Pancreas (tissue), 10 donors: ENCODE results near the gene KLF18. TPM values are rescaled to one million over a fixed set of nuclear protein-coding genes. Genes with fewer than 3 reads are reported as not detected.
"Not testable (repeated sequence)": the region's sequence is repeated elsewhere in the genome, so short reads cannot be mapped to it uniquely, and the experiment has no call there.

Source experiments
- ATAC-seq, 4 donors: fragments of 200-7000 bp; cut with Tn5 transposase; one replicate each; pipeline versions ENCODE4 v1.8.0 to v1.9.1; 2020; ENCODE audit warnings: mild to moderate bottlenecking in 4 of 4, moderate library complexity in 4 of 4
- DNase-seq, 6 donors: peaks; one replicate each; pipeline ENCODE4 v3.0.0-alpha.2; 2020
- FAIRE-seq: peaks from 2 replicates; lab custom pipeline; 2012; peaks lifted over from hg19 to GRCh38; lab: Jason Lieb, UNC
- H3K27ac ChIP-seq, 4 donors: fragments of 200-600 bp; sonication (generic); 1 replicate in 3 of 4; 2 replicates in 1 of 4; pipeline versions ENCODE4 v1.5.0 to v1.8.0; 2020
- H3K27me3 ChIP-seq, 4 donors: fragments of 200-600 bp; one replicate each; pipeline ENCODE4 v1.8.0; 2021
- H3K36me3 ChIP-seq, 3 donors: fragments of 200-600 bp; sonication (generic) in 1 of 3; one replicate each; pipeline versions ENCODE4 v1.5.0 to v1.8.0; 2020 to 2021
- H3K4me1 ChIP-seq, 3 donors: fragments of 200-600 bp; one replicate each; pipeline ENCODE4 v1.8.0; 2021
- H3K4me3 ChIP-seq, 4 donors: fragments of 200-600 bp; sonication (generic) in 2 of 4; one replicate each; pipeline versions ENCODE4 v1.5.0 to v1.8.0; 2020 to 2021
- H3K9me3 ChIP-seq, 4 donors: fragments of 200-600 bp; one replicate each; pipeline ENCODE4 v1.8.0; 2021
- WGBS, 2 donors: extraction: QIAGEN DNeasy Blood & Tissue Kit; methylation state at CpG; one replicate each; pipeline ENCODE4 v1.1.7; 2013; 5-methylcytosine and 5-hydroxymethylcytosine counted together
- intact Hi-C, 3 donors: fragments of 100-400 bp; cut with DNase I; formaldehyde crosslinking; loops; one replicate each; pipeline versions ENCODE4 v1.11.1 to v1.14.2; 2022
- polyA plus RNA-seq, 2 donors: library from polyadenylated mRNA; stranded (reverse); fragments of 200-250 nt; gene quantifications; one replicate each; pipeline ENCODE4 v1.2.3, GENCODE V29; 2013
- total RNA-seq, 6 donors: library from RNA; stranded (reverse); fragmentation: NEBNext Ultra II Directional in 4 of 6; extraction: Animal tissue kit (Norgen Biotek cat#: 25700) in 4 of 6; gene quantifications; one replicate each; pipeline versions ENCODE4 v1.2.1 to v1.2.4, GENCODE V29; 2021 to 2023
- TF ChIP-seq, protein P1 (sequence below), 4 donors: fragments of 200-600 bp; sonication (generic) in 3 of 4; IDR thresholded peaks; one replicate each; pipeline versions ENCODE4 v1.5.0 to v1.8.0; 2021; ENCODE audit warnings: antibody characterized with exemption in 4 of 4
- donor health status: healthy with polysubstance abuse.
- donor health status: DM: no; HTN: no; CAD: no; lungs with moderate emphysema.
- donor health status: DM: no; HTN: no; CAD: no.
- donor health status: control.
- donor health status: control.
- donor health status: Bipolar disorder and iron deficiency.
- donor health status: DM: yes; HTN: yes; CAD: no.
- donor health status: DM: no; HTN: no; CAD: no.
- donor health status: DM: no; HTN: no; CAD: no.
- donor health status: DM: yes; HTN: yes; CAD: no.

Gene KLF18
- total and polyA plus RNA-seq, 8 donors = not detected

- H3K27ac ChIP-seq = no peak overlapping the region
- no peaks in the 10 kb centered on the region for H3K9me3 ChIP-seq
- intact Hi-C loops = no loop called here
- TF ChIP-seq, protein P1, sequence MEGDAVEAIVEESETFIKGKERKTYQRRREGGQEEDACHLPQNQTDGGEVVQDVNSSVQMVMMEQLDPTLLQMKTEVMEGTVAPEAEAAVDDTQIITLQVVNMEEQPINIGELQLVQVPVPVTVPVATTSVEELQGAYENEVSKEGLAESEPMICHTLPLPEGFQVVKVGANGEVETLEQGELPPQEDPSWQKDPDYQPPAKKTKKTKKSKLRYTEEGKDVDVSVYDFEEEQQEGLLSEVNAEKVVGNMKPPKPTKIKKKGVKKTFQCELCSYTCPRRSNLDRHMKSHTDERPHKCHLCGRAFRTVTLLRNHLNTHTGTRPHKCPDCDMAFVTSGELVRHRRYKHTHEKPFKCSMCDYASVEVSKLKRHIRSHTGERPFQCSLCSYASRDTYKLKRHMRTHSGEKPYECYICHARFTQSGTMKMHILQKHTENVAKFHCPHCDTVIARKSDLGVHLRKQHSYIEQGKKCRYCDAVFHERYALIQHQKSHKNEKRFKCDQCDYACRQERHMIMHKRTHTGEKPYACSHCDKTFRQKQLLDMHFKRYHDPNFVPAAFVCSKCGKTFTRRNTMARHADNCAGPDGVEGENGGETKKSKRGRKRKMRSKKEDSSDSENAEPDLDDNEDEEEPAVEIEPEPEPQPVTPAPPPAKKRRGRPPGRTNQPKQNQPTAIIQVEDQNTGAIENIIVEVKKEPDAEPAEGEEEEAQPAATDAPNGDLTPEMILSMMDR (IDR thresholded peaks at IDR 0.05) = no peak
- no peaks in the 10 kb centered on the region for H3K36me3 ChIP-seq
- ATAC-seq (no peak), DNase-seq (no peak), FAIRE-seq (no peak)
- H3K4me1 ChIP-seq = no peaks in the 10 kb centered on the region
- no peaks in the 10 kb centered on the region for H3K27me3 ChIP-seq
- 55 to 70% methylated on average over 6 of the region's 6 CpGs for WGBS, 2 donors
- no peak overlapping the region for H3K4me3 ChIP-seq
Measured at GRCh38 chr1:44151332-44151731, 9.9 kb upstream of the KLF18 start.

GRCh38 chr1:44147582-44147981 lies 6.2 kb upstream of the KLF18 start:
- Histone ChIP-seq H3K27me3 (no peaks in the 10 kb centered on the region), H3K4me3 (no peak overlapping the region), H3K4me1 (no peaks in the 10 kb centered on the region), H3K27ac (no peak overlapping the region), H3K36me3 (no peaks in the 10 kb centered on the region), H3K9me3 (no peaks in the 10 kb centered on the region)
- 79 to 88% methylated on average over 3 of the region's 3 CpGs for WGBS, 2 donors
- intact Hi-C loops = no loop called here
- DNase-seq (no peak), ATAC-seq (no peak), FAIRE-seq (no peak)
- TF ChIP-seq, protein P1 (IDR thresholded peaks at IDR 0.05) = no peak

DNA sequence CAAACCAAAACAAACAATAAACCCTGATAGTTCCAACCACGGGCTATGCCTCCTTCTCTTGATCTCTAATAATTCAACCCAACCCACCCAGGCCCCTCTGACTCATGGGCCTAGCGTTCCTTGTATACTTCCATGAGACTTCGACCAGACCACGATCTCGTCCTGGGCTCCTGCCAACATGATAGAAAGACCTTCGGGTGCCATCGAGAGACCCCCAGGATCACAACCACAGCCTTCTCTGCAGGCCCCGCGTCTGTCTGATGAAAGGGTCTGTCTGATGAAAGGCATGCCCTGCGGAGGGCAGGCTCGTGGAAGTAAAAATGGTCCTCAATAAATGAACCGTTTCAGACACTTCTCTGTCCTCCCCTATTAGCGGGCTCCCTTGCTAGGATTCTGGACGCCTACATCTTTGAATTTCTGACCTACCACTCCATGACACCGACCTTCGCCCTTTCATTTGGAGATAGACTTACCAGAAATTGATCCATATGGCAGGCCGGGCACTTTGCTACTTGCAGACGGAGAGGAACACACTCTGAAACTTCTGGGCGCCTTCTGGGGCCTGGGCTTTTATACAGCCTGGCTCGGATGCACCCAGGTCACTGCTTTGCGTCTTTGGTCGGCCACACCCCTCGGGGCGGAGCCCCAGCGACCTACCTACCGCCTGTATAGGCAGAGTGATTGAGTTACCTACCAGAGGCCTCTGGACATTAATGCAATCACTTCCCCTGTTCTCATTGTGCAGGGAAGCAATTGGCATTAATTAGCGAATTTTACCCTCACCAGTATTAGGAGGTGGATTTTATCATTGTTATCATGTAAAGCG lies 5.3 kb upstream of the KLF18 start:
- no peak for DNase-seq
- Histone ChIP-seq H3K9me3 (no peaks in the 10 kb centered on the region), H3K27ac (no peak overlapping the region), H3K4me1 (no peaks in the 10 kb centered on the region), H3K27me3 (no peaks in the 10 kb centered on the region), H3K4me3 (no peak overlapping the region), H3K36me3 (no peaks in the 10 kb centered on the region)
- TF ChIP-seq, protein P1 (IDR thresholded peaks at IDR 0.05) = no peak
- no peak for FAIRE-seq
- no peak for ATAC-seq
- 84 to 90% methylated on average over 28 of the region's 28 CpGs for WGBS, 2 donors
- intact Hi-C loops = no loop called here

GRCh38 chr1:44144962-44145756 lies 3.7 kb upstream of the KLF18 start:
- FAIRE-seq (no peak), ATAC-seq (no peak), DNase-seq (no peak)
- H3K36me3 ChIP-seq = no peaks in the 10 kb centered on the region
- H3K9me3 ChIP-seq = no peaks in the 10 kb centered on the region
- H3K27ac ChIP-seq = no peak overlapping the region
- TF ChIP-seq, protein P1 (IDR thresholded peaks at IDR 0.05) = no peak
- intact Hi-C loops = no loop called here
- 84 to 90% methylated on average over 2 of the region's 2 CpGs for WGBS, 2 donors
- H3K4me1 ChIP-seq = no peaks in the 10 kb centered on the region
- no peaks in the 10 kb centered on the region for H3K27me3 ChIP-seq
- no peak overlapping the region for H3K4me3 ChIP-seq

DNA sequence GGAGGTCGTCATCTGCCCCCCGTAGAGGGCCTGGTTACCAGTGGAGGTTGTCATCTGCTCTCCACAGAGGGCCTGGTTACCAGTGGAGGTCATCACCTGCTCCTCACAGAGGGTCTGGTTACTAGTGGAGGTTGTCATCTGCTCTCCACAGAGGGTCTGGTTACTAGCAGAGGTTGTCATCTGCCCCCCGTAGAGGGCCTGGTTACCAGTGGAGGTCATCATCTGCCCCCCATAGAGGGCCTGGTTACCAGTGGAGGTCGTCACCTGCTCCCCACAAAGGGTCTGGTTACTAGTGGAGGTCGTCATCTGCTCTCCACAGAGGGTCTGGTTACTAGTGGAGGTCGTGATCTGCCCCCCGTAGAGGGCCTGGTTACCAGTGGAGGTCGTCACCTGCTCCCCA lies 1.9 kb downstream of the KLF18 start:
- H3K27ac ChIP-seq, H3K9me3 ChIP-seq, intact Hi-C loops, H3K4me3 ChIP-seq, ATAC-seq, DNase-seq, H3K27me3 ChIP-seq, H3K36me3 ChIP-seq, H3K4me1 ChIP-seq, FAIRE-seq: not testable (repeated sequence)
- WGBS, 2 donors = 84 to 90% methylated on average over 7 to 8 of the region's 8 CpGs
